Natural killer cell (primary cell): Measurements from ENCODE around the gene ADNP2. TPM values are rescaled to one million over a fixed set of nuclear protein-coding genes. Genes with fewer than 3 reads are reported as not detected.

Source experiments
- ATAC-seq, 3 donors: fragments of 150-1000 bp in 2 of 3; fragments of 200-7000 bp in 1 of 3; cut with Tn5 transposase; 1 replicate in 1 of 3; 2 replicates in 2 of 3; pipeline ENCODE4 v1.10.0; 2021; ENCODE audit warnings: mild to moderate bottlenecking in 2 of 3, moderate library complexity in 2 of 3
- DNase-seq, 2 donors: peaks; one replicate each; pipeline versions ENCODE4 v3.0.0 to v3.0.0-alpha.2; 2013 to 2021; ENCODE audit warnings: mixed read lengths in 1 of 2
- H3K27ac ChIP-seq: one replicate; pipeline ENCODE4 v1.5.1; 2013; ENCODE audit warnings: mild to moderate bottlenecking, low read length
- H3K27me3 ChIP-seq: one replicate; pipeline ENCODE4 v1.6.1; 2013; ENCODE audit warnings: low read length; ENCODE audit not compliant: control insufficient read depth, insufficient read depth
- H3K36me3 ChIP-seq: one replicate; pipeline ENCODE4 v1.6.1; 2013; ENCODE audit warnings: low read length; ENCODE audit not compliant: control insufficient read depth, insufficient read depth
- H3K4me1 ChIP-seq: one replicate; pipeline ENCODE4 v1.6.1; 2013; ENCODE audit warnings: low read length; ENCODE audit not compliant: control insufficient read depth, insufficient read depth
- H3K4me3 ChIP-seq: one replicate; pipeline ENCODE4 v1.5.1; 2013; ENCODE audit warnings: low read length
- H3K9me3 ChIP-seq: one replicate; pipeline ENCODE4 v1.6.1; 2013; ENCODE audit warnings: low read length; ENCODE audit not compliant: control insufficient read depth, insufficient read depth
- H3K27ac Mint-ChIP-seq, 2 donors: one replicate each; pipeline ENCODE4 v1.8.0; 2022; ENCODE audit warnings: mild to moderate bottlenecking in 2 of 2, mixed read lengths in 2 of 2, moderate library complexity in 1 of 2
- H3K27me3 Mint-ChIP-seq, 2 donors: one replicate each; pipeline ENCODE4 v1.8.0; 2022; ENCODE audit warnings: low read depth in 2 of 2, mixed read lengths in 2 of 2
- H3K36me3 Mint-ChIP-seq: one replicate; pipeline ENCODE4 v1.8.0; 2022; ENCODE audit warnings: mixed read lengths
- H3K4me1 Mint-ChIP-seq, 2 donors: one replicate each; pipeline ENCODE4 v1.8.0; 2022; ENCODE audit warnings: mixed read lengths in 2 of 2
- H3K4me3 Mint-ChIP-seq: one replicate; pipeline ENCODE4 v1.8.0; 2022; ENCODE audit warnings: mild to moderate bottlenecking, moderate library complexity, mixed read lengths
- H3K9me3 Mint-ChIP-seq, 2 donors: one replicate each; pipeline ENCODE4 v1.8.0; 2022; ENCODE audit warnings: mixed read lengths in 2 of 2
- WGBS: methylation state at CpG from one replicate; pipeline ENCODE4 v1.1.7; 2013; ENCODE audit warnings: missing lambda C conversion rate; ENCODE audit not compliant: insufficient coverage; 5-methylcytosine and 5-hydroxymethylcytosine counted together
- intact Hi-C: fragments of 100-400 bp; cut with micrococcal nuclease; formaldehyde crosslinking; loops from one replicate; pipeline ENCODE4 v1.14.2; 2022
- total RNA-seq, 4 donors: library from RNA; stranded (reverse); fragments of 120-200 nt in 1 of 4; gene quantifications; one replicate each; pipeline versions ENCODE4 v1.2.3 to v1.2.4, GENCODE V29; 2013 to 2022
- TF ChIP-seq, protein P1 (sequence below): fragments of 200-600 bp; IDR thresholded peaks from one replicate; pipeline ENCODE4 v1.8.0; 2022; ENCODE audit warnings: antibody characterized with exemption

The ADNP2 gene
- total RNA-seq, 3 donors from 2014 or later (not counting 1 experiment from before 2014, with no cell fraction given), result 31.2 to 39.2 (median 31.4) TPM

- no peak for ATAC-seq
- no peak for DNase-seq
- TF ChIP-seq, protein P1, sequence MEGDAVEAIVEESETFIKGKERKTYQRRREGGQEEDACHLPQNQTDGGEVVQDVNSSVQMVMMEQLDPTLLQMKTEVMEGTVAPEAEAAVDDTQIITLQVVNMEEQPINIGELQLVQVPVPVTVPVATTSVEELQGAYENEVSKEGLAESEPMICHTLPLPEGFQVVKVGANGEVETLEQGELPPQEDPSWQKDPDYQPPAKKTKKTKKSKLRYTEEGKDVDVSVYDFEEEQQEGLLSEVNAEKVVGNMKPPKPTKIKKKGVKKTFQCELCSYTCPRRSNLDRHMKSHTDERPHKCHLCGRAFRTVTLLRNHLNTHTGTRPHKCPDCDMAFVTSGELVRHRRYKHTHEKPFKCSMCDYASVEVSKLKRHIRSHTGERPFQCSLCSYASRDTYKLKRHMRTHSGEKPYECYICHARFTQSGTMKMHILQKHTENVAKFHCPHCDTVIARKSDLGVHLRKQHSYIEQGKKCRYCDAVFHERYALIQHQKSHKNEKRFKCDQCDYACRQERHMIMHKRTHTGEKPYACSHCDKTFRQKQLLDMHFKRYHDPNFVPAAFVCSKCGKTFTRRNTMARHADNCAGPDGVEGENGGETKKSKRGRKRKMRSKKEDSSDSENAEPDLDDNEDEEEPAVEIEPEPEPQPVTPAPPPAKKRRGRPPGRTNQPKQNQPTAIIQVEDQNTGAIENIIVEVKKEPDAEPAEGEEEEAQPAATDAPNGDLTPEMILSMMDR, result no peak
- Mint-ChIP-seq H3K27me3 (peaks cover 0 to 3% of the 10 kb centered on the region in 2 donors), H3K4me3 (no peak overlapping the region), H3K4me1 (no peaks in the 10 kb centered on the region), H3K36me3 (no peaks in the 10 kb centered on the region), H3K27ac (no peak overlapping the region), H3K9me3 (no peaks in the 10 kb centered on the region)
- intact Hi-C loops, result no loop called here
- Histone ChIP-seq H3K27me3 (no peaks in the 10 kb centered on the region), H3K9me3 (no peaks in the 10 kb centered on the region), H3K4me3 (no peak overlapping the region), H3K36me3 (no peaks in the 10 kb centered on the region), H3K27ac (no peak overlapping the region), H3K4me1 (no peaks in the 10 kb centered on the region)
- 93% methylated on average over 19 of the region's 19 CpGs for WGBS
Observed at GRCh38 chr18:80187956-80188642, 79.0 kb downstream of the ADNP2 start.

- no peaks in the 10 kb centered on the region for H3K27me3 ChIP-seq
- WGBS, result 89% methylated on average over 20 of the region's 20 CpGs
- ATAC-seq (no peak), DNase-seq (no peak)
- no peak overlapping the region for H3K4me3 ChIP-seq
- H3K27ac Mint-ChIP-seq, result no peak overlapping the region
- TF ChIP-seq, protein P1, result no peak
- no peak overlapping the region for H3K27ac ChIP-seq
- H3K4me3 Mint-ChIP-seq, result no peak overlapping the region
- intact Hi-C loops, result no loop called here
- H3K9me3 ChIP-seq, result no peaks in the 10 kb centered on the region
- H3K27me3 Mint-ChIP-seq, result peaks cover 0 to 6% of the 10 kb centered on the region in 2 donors
- no peaks in the 10 kb centered on the region for H3K36me3 Mint-ChIP-seq
- no peaks in the 10 kb centered on the region for H3K36me3 ChIP-seq
- no peaks in the 10 kb centered on the region for H3K4me1 ChIP-seq
- no peaks in the 10 kb centered on the region for H3K9me3 Mint-ChIP-seq
- H3K4me1 Mint-ChIP-seq, result no peaks in the 10 kb centered on the region
Observed at GRCh38 chr18:80188643-80189530, 79.8 kb downstream of the ADNP2 start.

DNA sequence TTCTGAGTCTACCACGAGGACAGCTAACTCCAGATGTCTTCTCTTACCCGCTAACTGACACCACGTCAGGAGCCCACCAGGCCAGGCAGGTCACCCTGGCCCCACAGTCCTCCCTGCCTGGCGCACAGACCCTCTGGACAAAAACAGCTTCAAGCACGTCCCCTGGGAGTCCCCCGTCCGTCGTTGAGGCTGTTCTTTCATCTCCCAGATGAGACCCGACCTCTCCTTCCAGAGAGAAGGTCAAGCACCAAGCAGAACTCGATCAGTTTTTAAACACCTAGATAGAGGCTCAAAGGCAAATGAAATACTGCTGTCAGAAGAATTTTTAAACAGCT is 80.4 kb downstream of the ADNP2 start:
- Mint-ChIP-seq H3K36me3 (no peaks in the 10 kb centered on the region), H3K27ac (no peak overlapping the region), H3K4me3 (no peak overlapping the region), H3K27me3 (peaks cover 5 to 7% of the 10 kb centered on the region in 2 donors), H3K4me1 (no peaks in the 10 kb centered on the region), H3K9me3 (no peaks in the 10 kb centered on the region)
- no peaks in the 10 kb centered on the region for H3K36me3 ChIP-seq
- no peak for DNase-seq
- H3K27ac ChIP-seq, result no peak overlapping the region
- TF ChIP-seq, protein P1, result no peak
- no peak overlapping the region for H3K4me3 ChIP-seq
- H3K9me3 ChIP-seq, result no peaks in the 10 kb centered on the region
- H3K4me1 ChIP-seq, result no peaks in the 10 kb centered on the region
- 89% methylated on average over 10 of the region's 10 CpGs for WGBS
- ATAC-seq, result no peak
- intact Hi-C loops, result no loop called here
- H3K27me3 ChIP-seq, result no peaks in the 10 kb centered on the region

Other genes starting within 250 kb of the ADNP2 start
- gene SLC66A2, start 157.6 kb upstream of the ADNP2 start, total RNA-seq, result 10 to 100 TPM; 51.2 to 62.4 (median 54.1) TPM
- 10 to 100 TPM; 11.7 to 16.1 (median 13.8) TPM for gene HSBP1L1, start 144.6 kb upstream of the ADNP2 start, total RNA-seq
- gene TXNL4A, start 120.7 kb upstream of the ADNP2 start, total RNA-seq, result 10 to 100 TPM; 63.2 to 69.1 (median 66.4) TPM
- 10 to 100 TPM; 11.9 to 17.7 (median 12.4) TPM for gene RBFA, start 74.8 kb upstream of the ADNP2 start, total RNA-seq
- gene PARD6G, start 138.3 kb downstream of the ADNP2 start, total RNA-seq, result not detected